Measurements from ENCODE around the gene PDCD1.
"Not testable (repeated sequence)": the region's sequence is repeated elsewhere in the genome, so short reads cannot be mapped to it uniquely, and the experiment has no call there.

The PDCD1 gene

DNA sequence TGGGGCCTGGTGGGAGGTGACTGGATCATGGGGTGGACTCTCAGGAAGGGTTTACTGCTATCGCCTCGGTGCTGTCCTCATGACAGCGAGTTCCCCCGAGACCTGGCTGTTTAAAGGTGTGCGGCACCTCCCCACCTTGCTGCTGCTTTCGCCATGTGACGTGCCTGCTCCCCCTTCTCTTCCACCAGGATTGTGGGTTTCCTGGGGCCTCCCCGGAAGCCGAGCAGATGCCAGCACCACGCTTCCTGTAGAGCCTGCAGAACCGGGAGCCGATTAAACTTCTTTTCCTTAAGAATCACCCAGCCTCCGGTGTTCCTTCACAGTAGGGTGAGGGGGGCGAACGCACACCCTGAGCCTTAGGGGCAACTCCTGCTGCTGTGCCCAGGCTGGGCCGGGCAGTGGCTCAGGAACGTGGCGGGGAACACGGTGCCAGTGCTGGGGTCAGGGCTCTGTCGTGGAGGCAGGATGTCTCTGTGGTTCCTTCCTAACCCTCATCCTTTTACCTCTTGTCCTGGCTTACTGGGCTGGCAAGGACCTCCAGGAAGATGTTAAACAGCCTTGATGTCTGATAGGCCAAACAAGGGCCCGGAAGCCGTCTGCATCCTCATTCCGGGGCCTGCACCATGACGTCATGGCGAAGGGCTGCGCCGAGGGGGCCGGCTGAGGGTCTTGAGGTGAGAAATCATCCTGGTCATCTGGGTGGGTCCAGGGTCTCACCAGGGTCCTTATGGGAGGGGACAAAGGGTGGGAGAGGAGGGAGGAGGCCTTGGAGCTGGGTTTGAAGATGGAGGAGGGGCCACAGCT is 37.0 kb downstream of the PDCD1 start:
- no peak for DNase-seq (ENCODE audit: low read depth, low spot score)
- TF ChIP-seq, protein P1, sequence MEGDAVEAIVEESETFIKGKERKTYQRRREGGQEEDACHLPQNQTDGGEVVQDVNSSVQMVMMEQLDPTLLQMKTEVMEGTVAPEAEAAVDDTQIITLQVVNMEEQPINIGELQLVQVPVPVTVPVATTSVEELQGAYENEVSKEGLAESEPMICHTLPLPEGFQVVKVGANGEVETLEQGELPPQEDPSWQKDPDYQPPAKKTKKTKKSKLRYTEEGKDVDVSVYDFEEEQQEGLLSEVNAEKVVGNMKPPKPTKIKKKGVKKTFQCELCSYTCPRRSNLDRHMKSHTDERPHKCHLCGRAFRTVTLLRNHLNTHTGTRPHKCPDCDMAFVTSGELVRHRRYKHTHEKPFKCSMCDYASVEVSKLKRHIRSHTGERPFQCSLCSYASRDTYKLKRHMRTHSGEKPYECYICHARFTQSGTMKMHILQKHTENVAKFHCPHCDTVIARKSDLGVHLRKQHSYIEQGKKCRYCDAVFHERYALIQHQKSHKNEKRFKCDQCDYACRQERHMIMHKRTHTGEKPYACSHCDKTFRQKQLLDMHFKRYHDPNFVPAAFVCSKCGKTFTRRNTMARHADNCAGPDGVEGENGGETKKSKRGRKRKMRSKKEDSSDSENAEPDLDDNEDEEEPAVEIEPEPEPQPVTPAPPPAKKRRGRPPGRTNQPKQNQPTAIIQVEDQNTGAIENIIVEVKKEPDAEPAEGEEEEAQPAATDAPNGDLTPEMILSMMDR (IDR thresholded peaks at IDR 0.05; ENCODE audit: insufficient read depth, low read length, missing control alignments): no peak
- ChIA-PET CTCF (no interaction called here), POLR2A (no interaction called here)
- H3K4me3 ChIP-seq (ENCODE audit: low read depth, low read length): no peak overlapping the region

DNA sequence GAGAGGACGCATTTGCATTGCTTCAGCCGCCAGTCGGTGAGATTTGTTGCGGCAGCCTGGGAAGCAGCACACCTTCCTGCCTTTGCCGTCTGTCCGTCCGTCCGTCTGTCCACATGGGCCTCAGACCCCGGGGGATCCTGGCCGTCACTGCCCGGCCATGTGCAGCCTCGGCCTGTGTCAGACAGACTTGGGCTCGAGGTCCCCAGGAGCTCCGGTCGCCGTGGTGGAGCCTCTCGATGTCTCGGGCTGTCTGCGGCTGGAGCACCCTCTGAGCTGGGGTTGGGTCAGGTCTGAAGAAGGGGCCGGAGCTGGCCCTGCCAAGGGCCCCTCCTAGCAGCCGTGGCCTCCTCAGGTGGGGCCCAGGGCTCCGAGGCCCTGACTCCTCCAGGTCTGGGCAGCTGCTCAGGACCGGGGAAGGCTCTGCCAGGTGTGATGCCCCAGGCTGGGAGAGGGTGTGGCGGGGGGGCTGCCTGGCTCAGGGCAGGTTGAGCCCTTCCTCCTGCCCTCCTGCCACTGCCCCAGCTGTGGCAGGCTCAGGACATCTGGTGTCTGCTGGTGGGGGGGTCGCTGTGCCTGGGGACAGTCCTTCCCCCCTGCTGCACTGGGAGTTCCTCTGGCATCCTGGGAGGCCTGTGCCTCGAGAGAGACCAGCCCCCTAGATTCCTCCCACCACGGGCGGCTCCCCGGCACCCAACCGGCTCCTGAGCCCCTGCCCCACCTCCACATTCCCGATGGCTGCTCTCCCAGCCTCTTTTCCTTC is 37.9 kb downstream of the PDCD1 start:
- TF ChIP-seq, protein P1 (IDR thresholded peaks at IDR 0.05; ENCODE audit: insufficient read depth, low read length, missing control alignments): no peak
- ChIA-PET CTCF (no interaction called here), POLR2A (no interaction called here)
- H3K4me3 ChIP-seq (ENCODE audit: low read depth, low read length): no peak overlapping the region
- no peak for DNase-seq (ENCODE audit: low read depth, low spot score)

DNA sequence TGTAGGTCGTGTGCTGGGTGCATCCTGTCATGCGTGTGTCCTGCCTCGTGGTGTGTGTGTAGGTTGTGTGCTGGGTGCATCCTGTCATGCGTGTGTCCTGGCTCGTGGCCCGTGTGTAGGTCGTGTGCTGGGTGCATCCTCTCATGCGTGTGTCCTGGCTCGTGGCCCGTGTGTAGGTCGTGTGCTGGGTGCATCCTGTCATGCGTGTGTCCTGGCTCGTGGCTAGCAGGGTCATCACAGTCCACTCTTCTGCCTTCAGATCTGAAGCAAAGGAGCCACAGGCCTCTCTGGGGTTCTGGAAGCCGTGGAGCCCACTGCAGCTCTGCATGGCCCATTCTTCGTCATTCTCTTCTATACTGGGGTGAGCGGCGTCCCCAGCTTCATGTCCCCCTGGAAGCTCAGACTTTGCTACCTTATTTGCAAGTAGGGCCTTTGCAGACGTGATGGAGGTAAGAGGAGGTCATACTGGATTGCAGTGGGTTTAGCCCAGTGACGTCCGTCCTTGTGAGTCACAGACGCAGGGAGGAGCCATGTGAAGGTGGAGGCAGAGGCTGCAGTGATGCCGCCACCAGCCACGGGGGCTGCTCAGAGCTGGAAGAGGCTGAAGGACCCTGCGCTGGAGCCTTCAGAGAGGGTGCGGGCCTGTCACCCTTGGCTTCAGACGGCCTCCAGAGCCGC is 38.6 kb downstream of the PDCD1 start:
- CTCF ChIA-PET; H3K4me3 ChIP-seq (ENCODE audit: low read depth, low read length); POLR2A ChIA-PET; DNase-seq (ENCODE audit: low read depth, low spot score): not testable (repeated sequence)

DNA sequence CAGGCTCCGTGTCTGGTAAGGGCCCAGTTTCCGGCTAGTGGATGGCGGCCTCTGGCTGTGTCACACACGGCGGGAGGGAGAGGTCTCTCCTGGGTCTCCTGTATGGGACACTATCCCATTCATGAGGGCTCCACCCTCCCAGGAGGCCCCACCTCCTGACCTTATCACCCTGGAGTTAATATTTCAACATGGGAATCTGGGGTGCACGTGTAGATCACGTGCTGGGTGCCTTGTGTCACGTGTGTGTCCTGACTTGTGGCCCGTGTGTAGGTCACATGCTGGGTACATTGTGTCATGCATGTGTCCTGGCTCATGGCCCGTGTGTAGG is 39.8 kb downstream of the PDCD1 start:
- ChIA-PET CTCF (no interaction called here), POLR2A (no interaction called here)
- TF ChIP-seq, protein P1 (IDR thresholded peaks at IDR 0.05; ENCODE audit: insufficient read depth, low read length, missing control alignments): no peak
- H3K4me3 ChIP-seq (ENCODE audit: low read depth, low read length): no peak overlapping the region
- DNase-seq (ENCODE audit: low read depth, low spot score): no peak

DNA sequence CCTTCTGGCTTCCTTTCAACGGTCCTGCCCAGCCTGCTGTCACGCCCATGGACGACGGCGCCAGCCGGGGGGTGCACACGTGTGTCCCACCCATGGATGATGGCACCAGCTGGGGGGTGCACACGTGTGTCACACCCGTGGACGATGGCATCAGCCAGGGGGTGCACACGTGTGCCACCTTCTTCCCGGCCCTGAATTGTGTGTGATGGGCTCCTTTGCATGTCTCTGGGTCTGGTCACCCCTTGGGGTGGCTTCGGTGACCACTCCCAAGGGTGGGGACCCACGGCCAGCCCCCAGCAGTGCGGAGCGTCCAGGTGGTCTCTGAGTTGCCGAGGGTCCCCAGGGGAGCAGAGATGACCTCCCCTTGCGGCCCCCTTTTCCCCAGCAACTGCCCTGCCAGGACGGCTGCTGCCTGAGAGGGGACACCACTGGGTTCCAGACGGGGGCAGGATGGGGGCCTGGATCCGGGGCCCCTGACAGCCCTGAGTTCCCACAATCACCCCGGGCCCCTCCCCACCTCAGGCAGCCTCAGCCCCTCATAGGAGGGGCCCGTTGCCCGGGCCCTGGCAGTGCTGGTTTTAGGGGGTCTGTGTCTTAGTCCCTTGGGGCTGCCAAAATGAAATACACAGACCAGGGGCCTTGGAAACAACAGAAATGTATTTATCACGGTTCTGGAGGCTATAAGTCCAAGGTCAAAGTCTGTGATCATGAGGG is 40.3 kb downstream of the PDCD1 start:
- DNase-seq (ENCODE audit: low read depth, low spot score): no peak
- H3K4me3 ChIP-seq (ENCODE audit: low read depth, low read length): no peak overlapping the region
- ChIA-PET CTCF (no interaction called here), POLR2A (no interaction called here)
- TF ChIP-seq, protein P1 (IDR thresholded peaks at IDR 0.05; ENCODE audit: insufficient read depth, low read length, missing control alignments): no peak

DNA sequence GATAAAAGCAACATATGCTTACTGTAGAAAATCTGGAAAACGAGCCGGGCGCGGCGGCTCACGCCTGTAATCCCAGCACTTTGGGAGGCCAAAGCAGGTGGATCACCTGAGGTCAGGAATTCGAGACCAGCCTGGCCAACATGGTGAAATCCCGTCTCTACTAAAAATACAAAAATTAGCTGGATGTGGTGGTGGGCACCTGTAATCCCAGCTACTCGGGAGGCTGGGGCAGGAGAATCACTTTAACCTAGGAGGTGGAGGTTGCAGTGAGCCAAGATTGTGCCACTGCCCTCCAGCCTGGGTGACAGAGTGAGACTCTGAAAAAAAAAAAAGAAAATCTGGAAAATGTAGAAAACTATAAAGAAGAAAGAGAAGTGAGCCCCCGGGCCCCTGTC is 40.9 kb downstream of the PDCD1 start:
- DNase-seq (ENCODE audit: low read depth, low spot score); H3K4me3 ChIP-seq (ENCODE audit: low read depth, low read length); CTCF ChIA-PET; POLR2A ChIA-PET: not testable (repeated sequence)

All from AG04449 (cell line).